ENCODE data around the gene CTDP1.

The CTDP1 gene

GRCh38 chr18:79774111-79774510 lies 94.5 kb downstream of the CTDP1 start:
- no peaks in the 10 kb centered on the region for H3K9me2 ChIP-seq (ENCODE audit: low read depth, low read length)
- H3F3A ChIP-seq (ENCODE audit: insufficient read depth, low read length) = no peaks in the 10 kb centered on the region
- no peaks in the 10 kb centered on the region for H3K79me2 ChIP-seq (ENCODE audit: insufficient read depth, low read length)
- no peak overlapping the region for H2AFZ ChIP-seq (ENCODE audit: low read length)
- H3K27me3 ChIP-seq (ENCODE audit: insufficient read depth, low read length) = 0 out of 2 replicates have a peak, but pooled peaks cover 7% of the 10 kb centered on the region
- no peak overlapping the region for H3K4me3 ChIP-seq (ENCODE audit: low read depth, low read length, poor library complexity, severe bottlenecking)
- H3K27ac ChIP-seq (ENCODE audit: low read depth, low read length, poor library complexity, severe bottlenecking) = no peak overlapping the region
- H3K4me1 ChIP-seq (ENCODE audit: insufficient read depth, low read length, severe bottlenecking) = no peaks in the 10 kb centered on the region
- H3K36me3 ChIP-seq (ENCODE audit: insufficient read depth, low read length) = no peaks in the 10 kb centered on the region; the same call in 1 of the 2 replicates
- H3K9me3 ChIP-seq (ENCODE audit: low read length) = no peaks in the 10 kb centered on the region
- H4K20me1 ChIP-seq (ENCODE audit: insufficient read depth, low read length) = no peaks in the 10 kb centered on the region
- H3K9ac ChIP-seq (ENCODE audit: low read length) = no peak overlapping the region
- H3K4me2 ChIP-seq (ENCODE audit: low read length) = no peak overlapping the region
- no peak for TF ChIP-seq CTCF (IDR thresholded peaks at IDR 0.05; ENCODE audit: low read length)
- TF ChIP-seq EZH2 (IDR thresholded peaks at IDR 0.05; ENCODE audit: borderline replicate concordance, low read length) = no peak

GRCh38 chr18:79775441-79776221 lies 96.0 kb downstream of the CTDP1 start:
- Histone ChIP-seq H3K4me3 (ENCODE audit: low read depth, low read length, poor library complexity, severe bottlenecking) (no peak overlapping the region), H3K4me2 (ENCODE audit: low read length) (no peak overlapping the region), H4K20me1 (ENCODE audit: insufficient read depth, low read length) (no peaks in the 10 kb centered on the region), H3K27me3 (ENCODE audit: insufficient read depth, low read length) (0 out of 2 replicates have a peak, but pooled peaks cover 4% of the 10 kb centered on the region), H3K79me2 (ENCODE audit: insufficient read depth, low read length) (no peaks in the 10 kb centered on the region), H3K9me2 (ENCODE audit: low read depth, low read length) (no peaks in the 10 kb centered on the region), H3F3A (ENCODE audit: insufficient read depth, low read length) (no peaks in the 10 kb centered on the region), H3K36me3 (ENCODE audit: insufficient read depth, low read length) (no peaks in the 10 kb centered on the region), H3K27ac (ENCODE audit: low read depth, low read length, poor library complexity, severe bottlenecking) (no peak overlapping the region), H3K4me1 (ENCODE audit: insufficient read depth, low read length, severe bottlenecking) (no peaks in the 10 kb centered on the region), H3K9me3 (ENCODE audit: low read length) (no peaks in the 10 kb centered on the region), H2AFZ (ENCODE audit: low read length) (no peak overlapping the region), H3K9ac (ENCODE audit: low read length) (no peak overlapping the region)
- TF ChIP-seq EZH2 (IDR thresholded peaks at IDR 0.05; ENCODE audit: borderline replicate concordance, low read length) (no peak), CTCF (IDR thresholded peaks at IDR 0.05; ENCODE audit: low read length) (no peak)

GRCh38 chr18:79776674-79777073 lies 97.1 kb downstream of the CTDP1 start:
- TF ChIP-seq EZH2 (IDR thresholded peaks at IDR 0.05; ENCODE audit: borderline replicate concordance, low read length) (no peak), CTCF (IDR thresholded peaks at IDR 0.05; ENCODE audit: low read length) (no peak)
- H3K27ac ChIP-seq (ENCODE audit: low read depth, low read length, poor library complexity, severe bottlenecking) = no peak overlapping the region
- no peaks in the 10 kb centered on the region for H3K4me1 ChIP-seq (ENCODE audit: insufficient read depth, low read length, severe bottlenecking)
- H3K27me3 ChIP-seq (ENCODE audit: insufficient read depth, low read length) = 0 out of 2 replicates have a peak, but pooled peaks cover 4% of the 10 kb centered on the region
- no peak overlapping the region for H2AFZ ChIP-seq (ENCODE audit: low read length)
- no peaks in the 10 kb centered on the region for H4K20me1 ChIP-seq (ENCODE audit: insufficient read depth, low read length)
- H3K79me2 ChIP-seq (ENCODE audit: insufficient read depth, low read length) = no peaks in the 10 kb centered on the region
- H3K9me3 ChIP-seq (ENCODE audit: low read length) = no peaks in the 10 kb centered on the region
- H3F3A ChIP-seq (ENCODE audit: insufficient read depth, low read length) = no peaks in the 10 kb centered on the region
- no peak overlapping the region for H3K4me3 ChIP-seq (ENCODE audit: low read depth, low read length, poor library complexity, severe bottlenecking)
- no peak overlapping the region for H3K9ac ChIP-seq (ENCODE audit: low read length)
- H3K9me2 ChIP-seq (ENCODE audit: low read depth, low read length) = no peaks in the 10 kb centered on the region
- H3K36me3 ChIP-seq (ENCODE audit: insufficient read depth, low read length) = no peaks in the 10 kb centered on the region
- H3K4me2 ChIP-seq (ENCODE audit: low read length) = no peak overlapping the region

All from OCI-LY1 (cell line).